NB4 (cell line): ENCODE results near the gene NID2.

Experiments used
- CTCF ChIP-seq: IDR thresholded peaks from one replicate; pipeline ENCODE4 v1.5.1; 2012; ENCODE audit warnings: low read depth, low read length
- MAX ChIP-seq: IDR thresholded peaks from 2 replicates; pipeline ENCODE4 v1.6.1; 2011; ENCODE audit warnings: low read depth, low read length
- POLR2A ChIP-seq: IDR thresholded peaks from 2 replicates; pipeline ENCODE4 v1.6.1; 2011; ENCODE audit warnings: mild to moderate bottlenecking; ENCODE audit not compliant: insufficient read length; ENCODE audit errors: extremely low read depth

- no peak for TF ChIP-seq POLR2A
- no peak for TF ChIP-seq CTCF
- TF ChIP-seq MAX: no peak
Observed at GRCh38 chr14:52076334-52076733, 7.5 kb upstream of the NID2 start.
